HG03280 (cell line): ENCODE results near the gene SHE.

Source experiments
- ATAC-seq: cut with Tn5 transposase; IDR thresholded peaks from one replicate; pipeline ENCODE4 v1.9.1; 2021; ENCODE audit warnings: mild to moderate bottlenecking, moderate library complexity; ENCODE audit not compliant: unreplicated experiment

The SHE gene

DNA sequence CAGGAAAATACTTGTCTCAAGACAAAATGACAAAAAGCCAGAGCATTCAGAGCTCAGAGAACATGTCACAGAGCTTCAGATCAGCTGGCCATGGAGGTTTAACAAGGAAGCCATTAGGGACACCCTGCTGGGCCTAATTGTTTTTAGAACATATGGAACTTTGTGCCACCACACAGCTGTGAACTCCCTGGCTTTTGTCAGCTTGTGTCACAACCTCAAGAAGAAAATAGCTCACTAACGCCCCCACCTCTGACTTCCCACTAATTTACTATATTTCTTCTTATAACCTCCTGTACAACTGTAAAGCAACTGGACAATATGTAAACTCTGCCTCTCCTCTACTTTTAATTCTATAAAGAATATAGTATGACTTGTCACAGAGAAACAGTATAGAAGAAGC lies 21.2 kb downstream of the SHE start:
- no peak for ATAC-seq

DNA sequence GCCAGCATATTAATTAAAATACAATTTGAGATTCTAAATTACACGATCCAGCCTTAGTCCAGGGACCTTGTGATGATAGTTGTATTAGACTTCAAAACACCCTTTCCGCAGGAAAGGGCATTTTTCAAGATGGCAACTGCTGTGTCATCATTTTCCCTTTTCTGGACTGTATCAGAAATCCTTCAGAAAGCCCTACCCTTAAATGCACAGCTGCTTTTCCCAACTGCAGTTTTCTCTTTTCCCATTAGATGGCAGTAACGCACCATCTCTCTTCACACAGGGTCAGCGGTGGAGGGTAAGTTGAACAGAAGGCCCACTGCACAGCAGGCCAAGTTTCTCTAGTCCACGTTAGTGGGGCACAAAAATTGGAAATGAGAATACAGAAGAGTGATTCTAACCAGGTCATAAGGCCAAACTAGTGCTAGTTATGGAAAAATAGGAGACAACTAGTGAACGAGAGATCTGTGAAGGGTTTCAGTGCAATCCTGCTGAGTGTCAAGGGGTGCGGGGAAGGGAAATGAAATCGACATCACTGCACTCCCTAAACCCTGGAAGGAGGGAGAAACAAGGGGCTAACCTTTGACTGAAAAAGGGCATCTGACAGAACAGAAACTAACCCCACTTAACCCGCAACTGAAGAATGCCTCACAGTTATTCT lies 22.3 kb downstream of the SHE start:
- ATAC-seq, result no peak

DNA sequence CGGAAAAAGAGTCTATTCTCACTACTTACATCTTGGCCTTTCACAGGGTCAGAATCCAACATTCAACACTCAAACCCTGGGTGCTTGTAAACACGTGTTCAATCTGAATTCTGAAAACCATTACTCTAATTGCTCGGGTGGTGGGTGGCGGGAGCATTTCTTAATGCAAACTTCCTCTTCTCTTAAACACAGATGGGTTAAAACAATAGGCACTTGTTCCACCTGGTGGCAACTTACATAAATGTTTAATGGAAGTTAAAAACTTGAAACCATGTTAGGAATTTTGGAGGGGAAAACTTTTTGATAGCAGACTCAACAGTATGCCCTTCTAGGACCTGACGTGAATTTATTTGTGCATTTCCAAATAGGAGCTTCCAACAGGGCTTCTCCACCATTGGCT lies 23.6 kb downstream of the SHE start:
- ATAC-seq, result no peak

DNA sequence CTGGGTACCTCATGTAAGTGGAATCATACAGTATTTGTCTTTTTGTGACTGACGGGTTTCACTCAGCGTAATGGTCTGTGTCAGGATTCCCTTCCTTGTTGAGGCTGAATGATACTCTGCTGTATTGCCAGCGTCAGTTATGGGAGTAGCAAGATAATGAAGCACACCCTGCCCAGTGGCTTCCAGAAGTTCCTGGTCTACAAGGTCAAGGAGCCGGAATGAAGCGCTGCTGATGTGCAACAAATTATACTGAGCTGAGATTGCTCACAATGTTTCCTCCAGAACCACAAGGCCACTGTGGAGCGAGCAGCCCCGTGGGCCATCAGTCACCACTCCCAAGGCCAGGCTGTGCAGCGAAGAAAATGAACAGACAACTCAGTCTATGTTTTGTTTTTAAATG lies 24.2 kb downstream of the SHE start:
- ATAC-seq, result no peak

DNA sequence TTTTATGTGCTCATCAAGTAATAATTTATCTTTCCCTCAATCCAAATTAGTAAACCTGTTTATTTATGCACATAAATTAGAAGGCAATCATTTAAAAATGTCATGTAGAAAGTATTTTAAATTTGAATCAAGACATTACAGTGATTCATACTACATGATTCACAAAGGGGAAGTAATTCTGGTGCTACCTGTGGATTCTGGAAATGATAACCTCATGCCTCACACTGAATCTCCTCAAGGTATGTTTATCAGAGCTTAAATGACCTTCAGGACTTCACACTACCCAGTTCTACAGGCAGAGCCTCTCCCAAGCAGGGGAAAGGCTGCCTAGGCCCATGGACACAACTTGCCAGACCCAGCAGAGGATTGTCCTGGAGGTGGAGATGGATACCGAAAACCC lies 25.4 kb downstream of the SHE start:
- no peak for ATAC-seq

DNA sequence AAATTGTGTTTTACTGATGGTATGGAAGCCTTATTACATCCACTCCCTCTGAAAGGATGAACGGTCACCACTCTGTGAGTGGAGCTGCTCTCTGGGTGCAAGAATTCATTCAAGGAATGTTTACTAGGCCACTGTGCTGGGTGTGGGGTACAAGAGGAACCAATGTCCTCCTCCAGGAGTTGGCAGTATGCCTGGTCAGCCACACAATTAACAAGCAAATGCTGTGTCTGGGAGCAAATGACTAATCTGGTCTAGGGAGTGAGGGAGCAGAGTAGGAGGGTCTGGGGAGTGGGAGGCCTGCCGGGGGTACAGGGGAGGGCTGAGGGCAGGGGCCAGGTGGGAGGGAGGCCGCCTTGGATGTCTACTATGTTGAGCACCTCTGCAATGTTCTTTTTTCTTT lies 27.4 kb downstream of the SHE start:
- no peak for ATAC-seq

DNA sequence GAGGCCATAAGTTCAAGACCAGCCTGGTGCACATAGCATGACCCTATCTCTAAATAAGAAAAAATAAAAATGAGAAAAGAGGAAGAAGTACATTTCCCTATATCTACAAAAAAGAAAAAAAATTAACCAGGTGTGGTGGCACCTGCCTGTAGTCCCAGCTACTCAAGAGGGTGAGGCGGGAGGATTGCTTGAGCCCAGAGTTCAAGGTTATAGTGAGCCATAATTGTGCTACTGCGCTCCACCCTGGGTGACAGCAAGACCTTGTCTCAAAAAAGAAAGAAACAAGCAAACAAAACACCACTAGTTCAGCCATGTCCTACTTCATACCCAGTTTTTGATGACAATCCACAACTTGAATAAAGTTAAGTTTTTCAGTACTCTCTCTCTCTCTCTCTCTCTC lies 30.9 kb downstream of the SHE start:
- ATAC-seq, result no peak

DNA sequence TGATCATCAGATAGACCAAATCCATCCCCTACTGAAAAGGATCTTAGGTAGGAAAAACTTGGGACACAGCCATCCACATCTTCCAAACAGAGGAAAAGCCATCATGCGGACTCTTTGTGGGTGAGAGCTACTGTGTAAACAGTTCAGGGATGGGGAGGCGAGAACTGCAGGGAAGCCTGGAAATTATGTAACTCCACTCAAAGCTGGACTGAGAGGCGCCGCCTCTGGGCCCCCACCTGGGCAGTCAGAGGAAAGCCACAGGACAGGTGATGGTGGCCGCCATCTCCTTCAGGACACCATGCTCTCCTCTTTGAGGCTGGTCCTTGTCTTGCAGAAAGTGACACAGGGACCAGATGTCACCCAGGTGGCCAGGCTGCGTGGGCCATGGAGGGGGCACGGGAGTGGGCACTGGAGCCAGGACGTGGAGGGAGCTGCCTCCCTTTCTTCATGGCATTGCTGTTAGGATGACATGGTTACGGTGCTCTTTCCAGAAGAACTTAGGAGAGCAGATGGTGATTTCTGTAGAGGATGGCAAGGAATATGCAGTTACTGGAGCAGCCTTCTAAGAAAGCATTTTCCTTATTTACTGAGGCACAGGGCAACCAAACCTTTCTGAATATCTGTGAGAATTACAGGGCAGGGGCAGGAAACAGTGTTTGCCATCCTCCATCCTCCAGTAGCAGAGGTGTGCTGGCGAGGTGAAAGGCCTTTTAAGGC lies 32.2 kb downstream of the SHE start:
- no peak for ATAC-seq

DNA sequence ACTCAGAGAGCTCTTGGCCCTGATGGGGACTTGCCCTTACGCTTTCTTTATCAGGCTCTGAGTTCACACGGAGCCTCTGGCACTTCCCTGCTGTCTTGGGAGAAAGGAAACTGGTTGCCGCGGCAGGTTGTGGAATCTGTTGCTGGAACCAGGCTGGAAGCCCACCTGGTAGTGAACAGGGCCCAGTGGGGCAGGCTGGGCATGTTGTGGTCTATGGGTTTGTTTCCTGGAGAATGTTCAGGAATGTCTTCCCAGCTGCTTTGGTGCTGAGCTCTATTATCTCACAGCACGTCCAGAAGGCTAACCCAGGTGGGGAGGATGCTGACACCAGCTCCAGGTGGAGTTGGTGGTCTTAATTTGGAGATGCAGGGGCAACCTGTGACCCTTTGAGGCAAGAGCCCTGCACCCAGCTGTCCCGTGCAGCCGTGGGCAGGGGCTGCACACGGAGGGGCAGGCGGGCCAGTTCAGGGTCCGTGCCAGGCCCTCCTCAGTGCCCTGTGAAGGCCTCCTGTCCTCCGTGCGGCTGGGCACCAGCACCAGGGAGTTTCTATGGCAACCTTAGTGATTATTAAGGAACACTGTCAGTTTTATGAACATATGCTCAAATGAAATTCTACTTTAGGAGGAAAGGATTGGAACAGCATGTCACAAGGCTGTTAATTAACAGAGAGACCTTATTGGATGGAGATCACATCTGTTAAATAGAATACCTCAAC lies 33.5 kb downstream of the SHE start:
- no peak for ATAC-seq

DNA sequence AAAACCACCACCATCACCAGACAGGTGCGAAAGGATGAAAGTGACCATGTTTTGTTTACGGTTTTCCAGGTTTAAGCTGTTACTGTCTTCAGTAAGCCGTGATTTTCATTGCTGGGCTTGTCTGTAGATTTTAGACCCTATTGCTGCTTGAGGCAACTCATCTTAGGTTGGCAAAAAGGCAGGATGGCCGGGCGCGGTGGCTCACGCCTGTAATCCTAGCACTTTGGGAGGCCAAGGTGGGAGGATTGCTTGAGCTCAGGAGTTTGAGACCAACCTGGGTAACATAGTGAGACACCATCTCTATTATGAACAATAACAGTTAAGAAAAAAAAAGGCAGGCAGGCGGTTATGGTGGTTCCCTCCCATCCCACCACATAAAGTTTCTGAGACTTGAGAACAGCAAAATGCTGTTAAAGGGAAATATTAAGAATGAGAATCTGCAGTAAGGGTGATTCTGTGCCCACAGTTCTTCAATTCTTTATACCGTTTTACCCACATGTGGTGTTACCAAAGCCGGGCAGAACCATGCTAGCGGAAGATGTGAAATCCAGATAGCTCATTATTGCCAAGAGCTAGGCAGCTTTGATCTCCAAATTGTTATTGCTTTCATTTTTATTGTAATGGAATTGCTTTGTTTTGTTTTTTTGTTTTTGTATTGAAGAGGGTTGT lies 34.6 kb downstream of the SHE start:
- no peak for ATAC-seq

DNA sequence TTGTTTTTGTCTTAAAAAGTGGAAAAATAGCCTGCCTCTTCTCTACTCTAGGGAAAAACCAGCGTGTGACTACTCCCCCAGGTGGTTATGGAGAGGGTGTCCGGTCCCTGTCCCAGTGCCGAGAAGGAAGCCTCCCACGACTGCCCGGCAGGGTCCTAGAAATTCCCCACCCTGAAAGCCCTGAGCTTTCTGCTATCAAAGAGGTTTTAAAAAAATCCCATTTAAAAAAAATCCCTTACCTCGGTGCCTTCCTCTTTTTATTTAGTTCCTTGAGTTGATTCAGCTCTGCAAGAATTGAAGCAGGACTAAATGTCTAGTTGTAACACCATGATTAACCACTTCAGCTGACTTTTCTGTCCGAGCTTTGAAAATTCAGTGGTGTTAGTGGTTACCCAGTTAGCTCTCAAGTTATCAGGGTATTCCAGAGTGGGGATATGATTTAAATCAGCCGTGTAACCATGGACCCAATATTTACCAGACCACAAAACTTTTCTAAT lies 35.2 kb downstream of the SHE start:
- no peak for ATAC-seq

DNA sequence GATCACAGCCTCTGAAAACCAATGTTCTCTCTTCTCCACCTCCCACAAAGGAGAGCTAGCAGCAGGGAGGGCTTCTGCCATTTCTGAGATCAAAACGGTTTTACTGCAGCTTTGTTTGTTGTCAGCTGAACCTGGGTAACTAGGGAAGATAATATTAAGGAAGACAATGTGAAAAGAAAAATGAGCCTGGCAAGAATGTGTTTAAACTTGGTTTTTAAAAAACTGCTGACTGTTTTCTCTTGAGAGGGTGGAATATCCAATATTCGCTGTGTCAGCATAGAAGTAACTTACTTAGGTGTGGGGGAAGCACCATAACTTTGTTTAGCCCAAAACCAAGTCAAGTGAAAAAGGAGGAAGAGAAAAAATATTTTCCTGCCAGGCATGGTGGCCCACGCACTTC lies 36.0 kb downstream of the SHE start:
- ATAC-seq, result no peak

DNA sequence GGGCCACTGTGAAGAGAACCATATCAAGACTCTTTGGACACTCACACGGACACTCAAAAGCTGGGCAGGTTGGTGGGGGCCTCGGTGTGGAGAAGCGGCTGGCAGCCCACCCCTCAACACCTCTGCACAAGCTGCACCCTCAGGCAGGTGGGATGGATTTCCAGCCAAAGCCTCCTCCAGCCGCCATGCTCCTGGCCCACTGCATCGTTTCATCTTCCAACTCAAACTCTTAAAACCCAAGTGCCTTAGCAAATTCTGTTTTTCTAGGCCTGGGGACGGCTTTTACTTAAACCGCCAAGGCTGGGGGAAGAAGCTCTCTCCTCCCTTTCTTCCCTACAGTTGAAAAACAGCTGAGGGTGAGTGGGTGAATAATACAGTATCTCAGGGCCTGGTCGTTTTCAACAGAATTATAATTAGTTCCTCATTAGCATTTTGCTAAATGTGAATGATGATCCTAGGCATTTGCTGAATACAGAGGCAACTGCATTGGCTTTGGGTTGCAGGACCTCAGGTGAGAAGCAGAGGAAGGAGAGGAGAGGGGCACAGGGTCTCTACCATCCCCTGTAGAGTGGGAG lies 36.5 kb downstream of the SHE start:
- ATAC-seq, result no peak

DNA sequence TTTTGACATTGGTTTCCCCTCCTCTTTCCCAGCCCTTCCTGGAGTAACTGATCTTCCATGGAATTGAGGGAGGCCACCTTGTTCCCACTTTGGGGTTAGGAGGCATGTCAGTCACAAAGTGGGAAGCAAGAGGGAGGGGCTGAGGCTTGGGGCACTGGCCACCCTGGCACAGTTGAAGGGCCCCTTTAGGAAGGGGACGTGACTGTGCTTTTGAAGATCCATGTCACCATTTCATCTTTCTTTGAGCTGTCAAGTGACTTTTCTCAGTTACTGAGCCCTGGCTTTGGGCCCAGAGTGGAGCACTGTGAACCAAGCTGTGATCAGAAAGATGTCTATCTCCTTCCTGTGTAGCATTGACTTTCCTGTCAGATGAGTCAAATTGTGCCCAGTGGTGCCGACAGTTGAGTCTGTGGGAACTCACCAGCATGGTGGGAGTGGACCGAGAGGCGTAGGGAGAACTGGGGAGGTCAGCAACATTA lies 38.7 kb downstream of the SHE start:
- ATAC-seq, result no peak

DNA sequence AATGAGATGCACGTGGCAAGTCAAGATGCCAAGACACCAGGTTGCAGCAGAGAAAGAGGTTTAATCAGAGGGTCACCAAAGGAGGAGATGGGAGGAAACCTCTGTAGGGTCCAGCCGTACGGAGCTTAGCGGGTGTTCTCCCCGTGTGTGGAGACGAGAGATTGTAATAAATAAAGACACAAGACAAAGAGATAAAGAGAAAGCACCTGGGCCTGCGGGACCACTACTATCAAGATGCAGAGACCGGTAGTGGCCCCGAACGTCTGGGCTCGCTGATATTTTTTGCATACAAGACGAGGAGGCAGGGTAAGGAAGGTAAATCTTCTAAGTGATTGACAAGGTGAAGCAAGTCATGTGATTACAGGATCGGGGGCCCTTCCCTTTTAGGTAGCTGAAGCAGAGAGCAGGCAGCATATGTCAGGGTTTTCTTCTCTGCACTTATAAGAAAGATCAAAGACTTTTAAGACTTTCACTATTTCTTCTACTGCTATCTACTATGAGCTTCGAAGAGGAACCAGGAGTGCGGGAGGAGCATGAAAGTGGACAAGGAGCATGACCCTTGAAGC lies 41.4 kb downstream of the SHE start:
- ATAC-seq, result no peak

DNA sequence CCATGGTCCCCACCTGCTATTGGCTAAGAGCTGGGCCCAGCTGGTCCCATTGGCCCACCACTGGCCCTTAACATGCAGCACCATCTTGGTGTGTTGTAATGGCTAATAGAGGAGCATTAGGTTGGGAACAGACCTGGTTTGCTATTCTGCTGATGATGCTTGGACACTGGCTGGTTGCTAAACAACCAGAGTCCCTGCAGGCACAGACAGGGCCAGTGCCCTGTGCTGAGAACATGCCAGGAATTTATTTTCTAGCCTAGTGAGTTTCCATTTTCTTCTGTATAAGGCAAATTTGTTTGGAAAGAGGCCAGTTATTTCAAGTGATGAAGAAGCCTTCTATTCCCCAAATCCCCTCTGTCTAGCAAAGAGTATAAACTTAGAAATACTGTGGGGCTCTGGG lies 43.1 kb downstream of the SHE start:
- no peak for ATAC-seq

DNA sequence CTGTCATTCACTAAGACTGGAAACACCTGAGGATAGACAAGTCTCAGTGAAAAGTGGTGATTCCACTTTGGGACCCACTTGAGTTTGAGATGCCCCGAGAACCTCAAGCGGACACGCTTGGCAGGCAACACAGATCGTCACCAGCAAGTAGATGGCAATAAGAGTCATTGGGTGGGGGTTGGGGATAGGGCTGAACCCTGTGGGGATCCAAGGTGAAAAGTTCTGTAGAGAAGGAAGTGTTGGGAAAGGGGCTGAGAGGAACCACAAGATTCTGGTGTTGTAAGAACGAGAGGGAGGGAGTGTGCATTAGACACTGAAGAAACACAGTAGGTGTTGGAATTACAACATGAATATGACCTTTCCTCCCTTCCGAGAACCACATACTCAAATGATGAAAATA lies 45.6 kb downstream of the SHE start:
- ATAC-seq, result no peak

DNA sequence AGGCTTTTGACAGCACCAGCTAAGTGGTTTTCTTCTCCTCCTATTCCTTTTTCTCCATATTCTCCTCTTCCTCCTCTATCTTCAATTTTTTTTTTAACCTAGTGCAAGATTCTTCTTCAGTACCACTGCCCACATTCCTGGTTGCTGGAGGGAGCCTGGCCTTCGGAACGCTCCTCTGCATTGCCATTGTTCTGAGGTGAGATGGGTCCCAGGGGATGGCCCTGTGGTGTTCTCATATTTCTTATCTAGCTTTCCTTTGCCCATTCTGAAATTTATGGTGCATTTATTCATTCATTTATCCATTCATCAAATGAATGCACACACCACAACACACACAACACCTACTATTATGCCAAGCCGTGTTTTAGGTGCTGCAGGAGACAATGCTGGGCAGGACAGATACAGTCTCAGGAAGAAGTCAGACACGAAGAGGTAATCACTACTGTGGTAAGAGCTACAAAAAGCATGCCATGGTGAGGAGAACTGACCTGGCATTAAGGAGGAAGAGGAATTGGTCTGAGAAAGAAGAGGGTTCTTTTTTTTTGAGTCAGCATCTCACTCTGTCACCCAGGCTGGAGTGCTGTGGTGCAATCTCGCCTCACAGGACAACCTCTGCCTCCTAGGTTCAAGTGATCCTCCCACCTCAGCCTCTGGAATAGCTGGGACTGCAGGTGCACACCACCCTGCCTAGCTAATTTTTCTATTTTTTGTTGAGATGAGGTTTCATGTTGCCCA lies 47.7 kb downstream of the SHE start:
- ATAC-seq, result no peak

DNA sequence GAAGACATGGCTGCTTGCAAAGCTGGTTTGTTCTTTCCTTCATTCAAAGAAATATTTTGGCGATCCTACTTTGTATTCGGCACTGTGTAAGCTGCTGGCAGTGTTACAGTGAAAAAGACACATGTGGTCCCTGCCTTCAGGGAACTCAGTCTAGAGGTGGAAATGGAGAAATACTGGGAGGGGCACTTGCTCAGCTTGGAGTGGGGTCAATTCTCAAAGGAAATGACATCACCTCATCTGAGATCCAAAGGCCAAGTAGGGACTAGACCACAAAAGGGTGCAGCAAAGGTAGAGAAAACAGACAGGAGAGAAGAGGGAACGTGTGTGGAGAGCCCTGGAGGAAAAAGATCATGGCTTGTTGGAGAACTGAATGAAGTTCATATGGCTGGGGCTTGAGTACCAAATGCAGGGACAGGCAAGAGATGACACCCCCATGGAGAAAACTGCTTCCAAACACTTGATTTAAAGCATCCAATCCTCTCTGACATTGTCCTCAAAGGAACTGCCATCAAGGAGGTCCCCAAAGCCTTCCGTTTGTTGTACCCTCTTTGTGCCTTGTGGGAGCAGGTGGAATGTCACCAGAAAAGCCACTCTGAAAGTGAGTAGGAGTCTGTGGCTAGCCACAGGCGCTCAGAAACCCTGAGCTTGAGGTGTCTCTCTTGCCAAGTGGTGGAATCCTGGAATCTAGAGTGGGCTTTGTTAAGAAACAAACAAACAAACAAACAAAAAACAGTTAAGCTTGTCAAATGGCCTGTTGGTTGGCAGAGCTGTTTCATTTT lies 48.4 kb downstream of the SHE start:
- no peak for ATAC-seq
